GM23248 (cell line): ENCODE data around the gene HOOK2. TPM values are rescaled to one million over a fixed set of nuclear protein-coding genes. Genes with fewer than 3 reads are reported as not detected.

Experiments used
- DNase-seq: peaks from one replicate; pipeline ENCODE4 v3.0.0-alpha.2; 2015
- H2AFZ ChIP-seq: fragments of 200-600 bp; sonication (generic); 2 replicates; pipeline ENCODE4 v1.6.1; 2016; ENCODE audit warnings: antibody characterized with exemption
- H3F3A ChIP-seq: fragments of 200-600 bp; sonication (generic); 2 replicates; pipeline ENCODE4 v1.6.1; 2016; ENCODE audit warnings: mild to moderate bottlenecking, antibody characterized with exemption, mixed run types; ENCODE audit not compliant: insufficient read depth
- H3K27ac ChIP-seq: fragments of 200-600 bp; sonication (generic); 2 replicates; pipeline ENCODE4 v1.5.1; 2016; ENCODE audit warnings: mild to moderate bottlenecking
- H3K27me3 ChIP-seq: fragments of 200-600 bp; sonication (generic); replicated peaks from 2 replicates; pipeline ENCODE4 v1.6.1; 2016; ENCODE audit warnings: mild to moderate bottlenecking; ENCODE audit not compliant: insufficient read depth
- H3K36me3 ChIP-seq: fragments of 200-600 bp; sonication (generic); 2 replicates; pipeline ENCODE4 v1.6.1; 2016; ENCODE audit warnings: low read depth, mild to moderate bottlenecking
- H3K4me1 ChIP-seq: fragments of 200-600 bp; sonication (generic); 2 replicates; pipeline ENCODE4 v1.6.1; 2016; ENCODE audit warnings: mild to moderate bottlenecking; ENCODE audit not compliant: insufficient read depth
- H3K4me2 ChIP-seq: fragments of 200-600 bp; sonication (generic); one replicate; pipeline ENCODE4 v1.6.1; 2016; ENCODE audit warnings: mild to moderate bottlenecking; ENCODE audit not compliant: unreplicated experiment
- H3K4me3 ChIP-seq: fragments of 200-600 bp; sonication (generic); 2 replicates; pipeline ENCODE4 v1.5.1; 2016; ENCODE audit warnings: mild to moderate bottlenecking
- H3K79me2 ChIP-seq: fragments of 200-600 bp; sonication (generic); 2 replicates; pipeline ENCODE4 v1.6.1; 2016; ENCODE audit warnings: mild to moderate bottlenecking; ENCODE audit not compliant: insufficient read depth
- H3K9ac ChIP-seq: fragments of 200-600 bp; sonication (generic); 2 replicates; pipeline ENCODE4 v1.6.1; 2016; ENCODE audit warnings: mild to moderate bottlenecking
- H3K9me2 ChIP-seq: fragments of 200-600 bp; sonication (generic); 2 replicates; pipeline ENCODE4 v1.6.1; 2016; ENCODE audit warnings: mixed run types, mild to moderate bottlenecking, moderate library complexity; ENCODE audit not compliant: insufficient read depth
- H3K9me3 ChIP-seq: fragments of 200-600 bp; sonication (generic); one replicate; pipeline ENCODE4 v1.6.1; 2017; ENCODE audit warnings: low read depth
- H4K20me1 ChIP-seq: fragments of 200-600 bp; sonication (generic); 2 replicates; pipeline ENCODE4 v1.6.0; 2016; ENCODE audit not compliant: insufficient read depth
- EZH2 ChIP-seq: fragments of 200-600 bp; sonication (generic); IDR thresholded peaks from 2 replicates; pipeline ENCODE4 v1.6.1; 2018; ENCODE audit warnings: antibody characterized with exemption, mild to moderate bottlenecking; ENCODE audit not compliant: insufficient read depth, poor library complexity, severe bottlenecking
- EZH2phosphoT487 ChIP-seq: fragments of 200-600 bp; sonication (generic); IDR thresholded peaks from 2 replicates; pipeline ENCODE4 v1.6.1; 2018; ENCODE audit warnings: antibody characterized with exemption, moderate library complexity, mild to moderate bottlenecking, low read depth; ENCODE audit not compliant: insufficient read depth
- WGBS, 2 experiments: methylation state at CpG; one replicate each; pipeline ENCODE4 v1.1.6; 2015 to 2017; ENCODE audit warnings: low lambda C conversion rate in 2 of 2, low coverage in 1 of 2; ENCODE audit errors: missing lambda C conversion rate in 2 of 2; 5-methylcytosine and 5-hydroxymethylcytosine counted together
- in situ Hi-C: fragments of 300-500 bp; cut with MboI; formaldehyde crosslinking; loops from 2 replicates; pipeline ENCODE4 v1.15.0; 2020
- polyA plus RNA-seq: library from polyadenylated mRNA; unstranded; fragments of >200 nt; fragmentation: Nextera tagmentation; extraction: Ambion mirVana; gene quantifications from 2 replicates; pipeline ENCODE4 v1.2.1, GENCODE V29; 2016
- total RNA-seq: library from RNA; depleted of rRNA; stranded (reverse); fragments of >200 nt; shearing (Covaris generic); gene quantifications from 2 replicates; pipeline ENCODE4 v1.2.3, GENCODE V29; 2014

The HOOK2 gene
- total and polyA plus RNA-seq, 2 experiments from 2014 or later: 11.8 to 17.1 TPM

DNA sequence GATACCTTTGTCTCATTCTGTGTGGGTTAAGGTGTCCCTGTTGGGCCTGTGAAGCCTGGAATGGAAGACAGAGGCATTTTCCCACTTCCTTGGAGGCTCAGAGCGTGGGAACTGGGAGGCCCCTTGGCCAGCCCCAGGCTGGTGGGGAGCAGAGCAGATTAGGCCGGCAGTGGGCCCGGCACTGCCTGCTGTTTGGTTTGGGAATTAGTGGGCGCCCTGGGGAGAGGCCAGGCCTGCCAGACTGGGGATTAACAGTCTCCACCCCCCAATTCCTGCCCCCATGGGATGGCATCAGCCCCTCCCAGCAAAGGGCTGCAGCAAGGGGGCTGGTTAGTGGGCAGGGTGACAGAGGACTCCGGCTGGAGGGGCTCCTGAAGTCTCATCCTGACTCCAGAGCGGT lies 26.9 kb downstream of the HOOK2 start:
- Histone ChIP-seq H4K20me1 (no peaks in the 10 kb centered on the region), H3K79me2 (no peaks in the 10 kb centered on the region), H3K9me3 (no peaks in the 10 kb centered on the region), H3K4me3 (no peak overlapping the region), H3K9ac (no peak overlapping the region), H3K4me2 (no peak overlapping the region), H3K27ac (no peak overlapping the region), H3K4me1 (0 out of 2 replicates have a peak, but pooled peaks cover 4% of the 10 kb centered on the region), H3K27me3 (0 out of 2 replicates have a peak, but pooled peaks cover 5% of the 10 kb centered on the region), H3K9me2 (no peaks in the 10 kb centered on the region), H2AFZ (no peak overlapping the region), H3F3A (no peaks in the 10 kb centered on the region), H3K36me3 (peaks cover 4% of the 10 kb centered on the region; the same call in 1 of the 2 replicates)
- WGBS, 2 experiments: 83 to 89% methylated on average over 5 to 6 of the region's 6 CpGs
- no peak for DNase-seq
- TF ChIP-seq EZH2 (no peak), EZH2phosphoT487 (no peak)
- in situ Hi-C loops: no loop called here

DNA sequence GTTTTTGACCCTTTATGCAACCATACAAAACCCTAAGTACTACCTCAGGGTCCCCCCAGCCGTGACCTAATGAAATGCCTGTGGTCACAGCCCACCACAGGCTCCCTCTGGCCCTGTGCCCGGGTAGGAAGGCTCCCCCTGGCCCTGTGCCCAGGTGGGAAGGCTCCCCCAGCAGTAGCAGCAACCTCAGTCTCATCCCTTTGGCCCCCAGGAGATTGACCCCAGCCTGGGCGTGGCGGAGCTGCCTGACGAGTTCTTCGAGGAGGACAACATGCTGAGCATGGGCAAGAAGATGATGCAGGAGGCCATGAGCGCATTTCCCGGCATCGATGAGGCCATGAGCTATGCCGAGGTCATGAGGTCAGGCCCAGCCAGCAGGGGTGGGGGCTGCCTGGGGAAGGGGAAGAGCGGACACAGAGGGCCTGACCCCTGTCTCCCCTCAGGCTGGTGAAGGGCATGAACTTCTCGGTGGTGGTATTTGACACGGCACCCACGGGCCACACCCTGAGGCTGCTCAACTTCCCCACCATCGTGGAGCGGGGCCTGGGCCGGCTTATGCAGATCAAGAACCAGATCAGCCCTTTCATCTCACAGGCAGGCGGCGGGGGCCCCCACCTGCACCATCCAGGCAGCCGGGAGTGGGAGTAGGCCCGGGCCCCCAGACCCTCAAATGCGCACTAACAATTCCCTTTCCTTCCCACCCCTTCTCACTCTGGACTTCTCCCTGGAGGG lies 30.0 kb downstream of the HOOK2 start:
- Histone ChIP-seq H3K9ac (no peak overlapping the region), H3K9me2 (no peaks in the 10 kb centered on the region), H3K4me3 (no peak overlapping the region), H3K4me2 (no peak overlapping the region), H3K9me3 (no peaks in the 10 kb centered on the region), H3K4me1 (no peaks in the 10 kb centered on the region), H3K27me3 (no peaks in the 10 kb centered on the region), H3F3A (no peaks in the 10 kb centered on the region), H2AFZ (no peak overlapping the region), H3K79me2 (0 out of 2 replicates have a peak, but pooled peaks cover under 1% of the 10 kb centered on the region), H4K20me1 (no peaks in the 10 kb centered on the region), H3K36me3 (peaks cover 4% of the 10 kb centered on the region; the same call in 1 of the 2 replicates), H3K27ac (no peak overlapping the region)
- WGBS, 2 experiments: 87 to 89% methylated on average over 20 to 22 of the region's 22 CpGs
- TF ChIP-seq EZH2phosphoT487 (no peak), EZH2 (no peak)
- DNase-seq: no peak
- in situ Hi-C loops: no loop called here

- Histone ChIP-seq H3F3A (peaks cover 8% of the 10 kb centered on the region; the same call in 1 of the 2 replicates), H3K4me1 (peaks cover 15% of the 10 kb centered on the region; the same call in 1 of the 2 replicates), H3K9ac (peak overlapping the region; percentile 88), H3K9me2 (no peaks in the 10 kb centered on the region), H3K79me2 (peaks cover 51% of the 10 kb centered on the region), H3K27me3 (no peaks in the 10 kb centered on the region), H4K20me1 (no peaks in the 10 kb centered on the region; the same call in 1 of the 2 replicates), H3K36me3 (peaks cover 5% of the 10 kb centered on the region; the same call in 1 of the 2 replicates), H3K9me3 (no peaks in the 10 kb centered on the region), H3K4me3 (peak overlapping the region; percentile 89), H3K4me2 (peak overlapping the region; percentile 90), H2AFZ (peak overlapping the region; percentile 90), H3K27ac (peak overlapping the region; percentile 92)
- in situ Hi-C loops: no loop called here
- DNase-seq: peak; percentile 28
- TF ChIP-seq EZH2phosphoT487: no peak
- no peak for TF ChIP-seq EZH2
- 12 to 15% methylated on average over 13 of the region's 13 CpGs for WGBS, 2 experiments
Observed at GRCh38 chr19:12737835-12738351, 37.5 kb downstream of the HOOK2 start.

GRCh38 chr19:12736995-12737834 lies 38.1 kb downstream of the HOOK2 start, which contains the start of gene GET3:
GET3 (plus strand) TSS chr19:12737497; CDS start chr19:12737506, 9 bp downstream.
- Histone ChIP-seq H3K36me3 (peaks cover 5% of the 10 kb centered on the region; the same call in 1 of the 2 replicates), H3K27ac (peak within 1 kb of the TSS; percentile 92), H3K4me1 (peaks cover 18% of the 10 kb centered on the region; the same call in 1 of the 2 replicates), H3K9me2 (no peaks in the 10 kb centered on the region), H3K9me3 (no peaks in the 10 kb centered on the region), H3F3A (peaks cover 8% of the 10 kb centered on the region; the same call in 1 of the 2 replicates), H3K4me2 (peak within 1 kb of the TSS; percentile 90), H3K27me3 (no peaks in the 10 kb centered on the region), H4K20me1 (no peaks in the 10 kb centered on the region; the same call in 1 of the 2 replicates), H3K9ac (peak within 1 kb of the TSS; percentile 88), H2AFZ (peak within 1 kb of the TSS; percentile 90), H3K79me2 (peaks cover 57% of the 10 kb centered on the region), H3K4me3 (peak within 1 kb of the TSS; percentile 89)
- 0 to 2% methylated on average over 28 to 29 of the region's 29 CpGs for WGBS, 2 experiments
- DNase-seq: peak; percentile 99
- TF ChIP-seq EZH2 (no peak), EZH2phosphoT487 (no peak)
- in situ Hi-C loops: no loop called here
